ENCODE results near the gene SIRT1. TPM values are rescaled to one million over a fixed set of nuclear protein-coding genes. Genes with fewer than 3 reads are reported as not detected.

SIRT1 gene
- 8.8 and 9.4 TPM in 2 replicates for total RNA-seq

DNA sequence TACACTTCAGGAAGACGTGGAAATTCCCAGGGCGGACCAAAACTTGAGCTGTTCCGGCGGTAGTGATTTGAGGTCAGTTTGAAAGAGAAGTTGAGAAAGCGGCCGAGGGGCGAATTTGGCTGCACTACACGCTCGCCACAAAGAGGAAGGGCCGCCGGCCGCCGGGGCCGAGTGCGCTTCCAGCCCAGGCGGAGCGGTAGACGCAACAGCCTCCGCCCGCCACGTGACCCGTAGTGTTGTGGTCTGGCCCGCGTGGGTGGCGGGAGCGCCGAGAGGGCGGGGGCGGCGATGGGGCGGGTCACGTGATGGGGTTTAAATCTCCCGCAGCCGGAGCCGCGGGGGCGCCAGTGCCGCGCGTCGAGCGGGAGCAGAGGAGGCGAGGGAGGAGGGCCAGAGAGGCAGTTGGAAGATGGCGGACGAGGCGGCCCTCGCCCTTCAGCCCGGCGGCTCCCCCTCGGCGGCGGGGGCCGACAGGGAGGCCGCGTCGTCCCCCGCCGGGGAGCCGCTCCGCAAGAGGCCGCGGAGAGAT lies at the start of gene SIRT1:
SIRT1 (plus strand) TSS at position 344 of the 529 bp plus-strand sequence; CDS start at position 410, 66 bp downstream.

DNA sequence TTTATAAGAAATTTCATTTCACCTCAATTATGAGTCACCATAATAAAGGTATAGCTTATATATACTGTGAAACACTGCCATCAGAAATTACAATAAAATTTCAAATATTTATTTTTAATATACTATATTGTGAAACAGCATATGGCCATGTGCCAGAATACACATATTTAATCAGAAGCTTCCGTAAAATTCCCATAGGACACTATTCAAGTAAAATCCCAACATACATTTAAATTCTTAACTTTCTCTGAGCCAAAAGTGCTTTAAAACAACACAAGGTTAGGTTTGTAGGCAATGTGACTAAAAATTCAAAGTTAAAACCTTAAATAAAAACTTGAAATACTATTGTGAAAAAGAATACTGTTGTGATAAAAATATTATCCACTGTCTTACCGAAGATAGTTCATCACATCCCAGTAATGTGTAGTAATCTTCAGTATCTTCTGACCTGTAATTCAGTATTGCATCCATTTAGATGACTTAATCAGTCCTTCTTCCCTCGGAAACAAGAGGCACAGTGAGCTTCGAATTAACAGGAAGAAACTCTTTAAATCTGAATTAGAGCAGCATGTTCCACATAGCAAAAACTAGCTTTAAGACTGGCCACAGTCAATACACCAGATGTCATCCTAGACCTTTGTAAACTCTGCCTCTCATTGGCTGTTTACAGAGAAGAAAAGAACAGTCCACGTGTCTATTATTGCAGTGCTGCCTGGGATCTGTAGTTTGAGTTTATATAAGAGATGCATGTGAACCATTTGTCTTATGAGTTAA lies 46.7 kb upstream of the SIRT1 start, which contains the start of gene DNAJC12:
DNAJC12 (minus strand) TSS at position 648 of the 774 bp plus-strand sequence; CDS start at position 471, 177 bp downstream.

Small RNA genes lying within 50 kb of the gene (small RNA-seq; reads per million reads assigned to genes)
- gene RNU6-523P = not detected

Other genes starting within 250 kb of the SIRT1 start
- under 0.01 and 0.76 TPM in 2 replicates for gene CTNNA3, start 188.5 kb upstream of the SIRT1 start, total RNA-seq
- gene DNAJC12, start 46.5 kb upstream of the SIRT1 start, total RNA-seq = not detected in 2 replicates
- 45.5 and 65.5 TPM in 2 replicates for gene HERC4, start 190.6 kb downstream of the SIRT1 start, total RNA-seq
- under 0.01 and 0.11 TPM in 2 replicates for gene MYPN, start 224.8 kb downstream of the SIRT1 start, total RNA-seq

Data from placental epithelial cell (primary cell).